Ovary (tissue), 3 donors: ENCODE data around the gene LRRC8E.

Experiments used
- EP300 ChIP-seq: sonication (generic); formaldehyde crosslinking; IDR thresholded peaks from one replicate; pipeline ENCODE4 v1.6.1; 2017; ENCODE audit warnings: antibody characterized with exemption
- POLR2A ChIP-seq: fragments of 450-650 bp; IDR thresholded peaks from one replicate; pipeline ENCODE4 v1.6.1; 2017; ENCODE audit warnings: antibody characterized with exemption, mild to moderate bottlenecking, moderate library complexity
- TF ChIP-seq, protein P1 (sequence below), 3 donors: fragments of 450-650 bp in 2 of 3; fragments of 200-600 bp in 1 of 3; IDR thresholded peaks; one replicate each; pipeline versions ENCODE4 v1.5.1 to v1.8.0; 2016 to 2022; ENCODE audit warnings: antibody characterized with exemption in 3 of 3, mild to moderate bottlenecking in 1 of 3
- donor health status: DM: no; HTN: no; CAD: no.

DNA sequence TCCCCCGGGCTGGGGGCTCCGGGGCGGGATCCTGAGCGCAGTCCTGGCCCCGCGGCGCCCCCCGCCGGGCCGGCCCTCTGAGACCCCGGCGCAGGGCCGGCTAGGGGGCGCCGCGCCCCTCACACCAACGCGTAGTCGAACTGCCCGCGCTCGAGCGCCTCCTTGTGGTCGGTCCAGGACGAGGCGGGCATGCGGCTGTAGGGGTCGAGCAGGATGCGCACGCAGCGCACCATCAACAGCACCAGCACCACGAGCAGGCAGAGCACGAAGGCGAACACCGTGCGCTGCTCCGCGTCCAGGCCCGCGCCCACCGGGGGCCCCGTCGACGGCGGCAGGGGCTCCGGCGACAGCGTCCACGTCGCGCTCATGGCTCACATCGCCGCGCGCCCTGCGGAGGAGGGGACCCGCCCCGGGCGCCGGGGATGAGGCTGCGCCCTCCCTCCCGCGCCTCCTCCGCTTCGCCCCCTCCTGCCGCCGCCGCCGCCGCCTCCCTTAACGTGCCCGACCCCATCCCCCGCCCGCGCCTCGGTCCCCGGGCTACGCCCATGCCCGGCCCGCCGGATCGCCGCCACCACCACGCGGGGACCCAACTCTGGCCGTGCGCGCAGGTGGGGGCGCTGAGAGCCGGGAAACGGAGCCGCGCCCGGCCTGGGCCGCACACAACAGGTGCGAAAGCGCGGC, 37.0 kb downstream of the LRRC8E start:
- TF ChIP-seq, protein P1, sequence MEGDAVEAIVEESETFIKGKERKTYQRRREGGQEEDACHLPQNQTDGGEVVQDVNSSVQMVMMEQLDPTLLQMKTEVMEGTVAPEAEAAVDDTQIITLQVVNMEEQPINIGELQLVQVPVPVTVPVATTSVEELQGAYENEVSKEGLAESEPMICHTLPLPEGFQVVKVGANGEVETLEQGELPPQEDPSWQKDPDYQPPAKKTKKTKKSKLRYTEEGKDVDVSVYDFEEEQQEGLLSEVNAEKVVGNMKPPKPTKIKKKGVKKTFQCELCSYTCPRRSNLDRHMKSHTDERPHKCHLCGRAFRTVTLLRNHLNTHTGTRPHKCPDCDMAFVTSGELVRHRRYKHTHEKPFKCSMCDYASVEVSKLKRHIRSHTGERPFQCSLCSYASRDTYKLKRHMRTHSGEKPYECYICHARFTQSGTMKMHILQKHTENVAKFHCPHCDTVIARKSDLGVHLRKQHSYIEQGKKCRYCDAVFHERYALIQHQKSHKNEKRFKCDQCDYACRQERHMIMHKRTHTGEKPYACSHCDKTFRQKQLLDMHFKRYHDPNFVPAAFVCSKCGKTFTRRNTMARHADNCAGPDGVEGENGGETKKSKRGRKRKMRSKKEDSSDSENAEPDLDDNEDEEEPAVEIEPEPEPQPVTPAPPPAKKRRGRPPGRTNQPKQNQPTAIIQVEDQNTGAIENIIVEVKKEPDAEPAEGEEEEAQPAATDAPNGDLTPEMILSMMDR (IDR thresholded peaks at IDR 0.05), result peak; percentile 55 to 78 (median 66)
- TF ChIP-seq EP300 (no peak), POLR2A (no peak)
